ENCODE results near the gene DDX11. TPM values are rescaled to one million over a fixed set of nuclear protein-coding genes. Genes with fewer than 3 reads are reported as not detected.
"Not testable (repeated sequence)": the region's sequence is repeated elsewhere in the genome, so short reads cannot be mapped to it uniquely, and the experiment has no call there.

The DDX11 gene
- total RNA-seq, 2 experiments from 2014 or later, result 143 to 147 TPM

- ATAC-seq; DNase-seq; POLR2A ChIA-PET; CTCF ChIA-PET; H3K4me3 Mint-ChIP-seq; H3K27ac Mint-ChIP-seq; H3K9me3 Mint-ChIP-seq; H3K27me3 Mint-ChIP-seq; intact Hi-C loops (cut with micrococcal nuclease): not testable (repeated sequence)
- Mint-ChIP-seq H3K36me3 (ENCODE audit: low read depth) (peaks cover 37% of the 10 kb centered on the region), H3K4me1 (ENCODE audit: low read depth) (peaks cover 25% of the 10 kb centered on the region)
Measured at GRCh38 chr12:31077998-31078397, 4.3 kb downstream of the DDX11 start.

DNA sequence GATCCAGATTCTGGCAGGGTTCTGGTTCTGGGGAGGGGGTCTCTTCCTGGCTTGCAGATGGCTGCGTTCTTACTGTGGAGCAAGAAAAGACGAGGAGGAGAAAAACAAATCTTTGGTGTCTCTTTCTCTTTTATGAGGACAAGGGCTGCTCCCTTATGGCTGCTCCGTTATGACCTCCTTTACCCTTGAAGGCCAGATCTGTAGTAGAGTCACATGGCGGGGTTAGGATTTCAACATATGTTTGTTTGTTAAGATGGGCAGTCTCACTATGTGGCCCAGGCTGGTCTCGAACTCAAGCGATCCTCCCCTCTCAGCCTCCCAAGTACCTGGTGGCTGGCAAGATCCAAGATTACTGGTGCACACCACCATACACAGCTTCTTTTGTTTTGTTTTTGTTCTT lies 5.8 kb downstream of the DDX11 start:
- H3K27ac Mint-ChIP-seq; H3K27me3 Mint-ChIP-seq; ATAC-seq; CTCF ChIA-PET; intact Hi-C loops (cut with micrococcal nuclease); DNase-seq; H3K4me3 Mint-ChIP-seq; H3K9me3 Mint-ChIP-seq; POLR2A ChIA-PET: not testable (repeated sequence)
- peaks cover 35% of the 10 kb centered on the region for H3K36me3 Mint-ChIP-seq (ENCODE audit: low read depth)
- peaks cover 24% of the 10 kb centered on the region for H3K4me1 Mint-ChIP-seq (ENCODE audit: low read depth)

DNA sequence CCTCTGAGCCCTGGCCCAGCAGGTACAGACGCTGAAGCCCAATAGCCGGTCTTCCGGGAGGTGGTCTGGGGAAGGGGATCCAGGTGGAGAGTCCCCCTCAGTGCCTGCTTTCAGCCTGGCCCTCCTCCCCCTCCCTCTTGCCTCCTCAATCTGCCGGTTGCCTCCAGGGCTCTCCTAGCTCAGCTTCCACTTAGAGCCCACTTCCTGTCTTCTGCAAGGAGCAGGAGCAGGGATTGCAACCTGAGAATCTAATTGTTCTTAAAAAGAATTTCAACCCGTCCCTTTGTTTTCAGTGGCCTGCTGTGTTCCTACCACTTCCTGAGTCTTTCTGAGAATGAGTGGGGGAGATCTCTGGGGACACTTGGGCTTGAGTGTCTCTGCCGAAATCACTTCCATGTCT lies 6.6 kb downstream of the DDX11 start:
- H3K4me3 Mint-ChIP-seq; H3K27me3 Mint-ChIP-seq; CTCF ChIA-PET; POLR2A ChIA-PET; ATAC-seq; DNase-seq; H3K9me3 Mint-ChIP-seq; intact Hi-C loops (cut with micrococcal nuclease): not testable (repeated sequence)
- H3K36me3 Mint-ChIP-seq (ENCODE audit: low read depth), result peaks cover 38% of the 10 kb centered on the region
- H3K27ac Mint-ChIP-seq, result peak overlapping the region; percentile 12
- H3K4me1 Mint-ChIP-seq (ENCODE audit: low read depth), result peaks cover 24% of the 10 kb centered on the region

GRCh38 chr12:31081274-31081673 lies 7.6 kb downstream of the DDX11 start:
- peaks cover 20% of the 10 kb centered on the region for H3K4me1 Mint-ChIP-seq (ENCODE audit: low read depth)
- H3K27me3 Mint-ChIP-seq; H3K27ac Mint-ChIP-seq; H3K9me3 Mint-ChIP-seq; POLR2A ChIA-PET; CTCF ChIA-PET; DNase-seq; ATAC-seq; H3K4me3 Mint-ChIP-seq; intact Hi-C loops (cut with micrococcal nuclease): not testable (repeated sequence)
- H3K36me3 Mint-ChIP-seq (ENCODE audit: low read depth), result peaks cover 34% of the 10 kb centered on the region

DNA sequence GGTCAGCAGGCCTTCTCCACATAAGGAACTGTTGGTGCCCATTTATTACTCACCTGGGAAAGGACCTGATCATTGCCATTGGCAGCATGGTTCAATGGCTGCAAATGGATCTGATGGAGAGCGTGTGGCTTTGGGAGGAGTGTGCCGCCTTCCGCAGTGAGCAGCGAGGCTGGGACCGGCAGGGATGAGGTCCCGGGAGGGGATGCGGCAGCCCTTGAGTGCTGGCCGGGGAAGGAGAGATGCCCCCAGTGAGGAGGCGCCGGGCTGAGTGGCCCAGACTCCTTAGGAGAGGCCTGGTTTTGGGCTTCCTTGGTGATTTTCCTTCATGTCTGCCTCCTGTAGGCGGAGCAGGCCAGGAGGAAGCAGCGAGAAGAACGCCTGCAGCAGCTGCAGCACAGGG lies 10.6 kb downstream of the DDX11 start:
- H3K4me1 Mint-ChIP-seq (ENCODE audit: low read depth), result peaks cover 12% of the 10 kb centered on the region
- H3K27me3 Mint-ChIP-seq; CTCF ChIA-PET; ATAC-seq; H3K9me3 Mint-ChIP-seq; DNase-seq; H3K27ac Mint-ChIP-seq; intact Hi-C loops (cut with micrococcal nuclease); POLR2A ChIA-PET; H3K4me3 Mint-ChIP-seq: not testable (repeated sequence)
- H3K36me3 Mint-ChIP-seq (ENCODE audit: low read depth), result peaks cover 31% of the 10 kb centered on the region

DNA sequence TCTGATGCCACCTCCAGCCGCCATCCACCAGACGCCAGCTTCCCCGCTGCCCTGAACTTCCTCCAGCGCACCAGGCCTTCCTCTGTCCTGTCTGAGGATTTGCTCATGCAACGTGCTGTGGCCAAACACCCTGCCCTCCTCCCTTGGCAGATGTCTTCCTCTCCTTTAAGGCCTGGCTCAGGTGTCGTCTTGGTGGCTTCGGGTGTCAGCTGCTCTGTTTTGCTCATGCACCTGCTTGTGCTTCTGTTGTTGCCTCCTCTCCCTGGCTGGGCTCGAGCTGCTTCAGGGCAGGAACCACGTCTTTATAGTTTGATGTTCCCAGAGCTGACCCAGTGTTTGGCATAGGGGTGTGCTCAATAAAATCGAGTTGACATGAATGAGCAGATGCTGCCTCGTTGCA lies 12.4 kb downstream of the DDX11 start:
- H3K36me3 Mint-ChIP-seq (ENCODE audit: low read depth), result peaks cover 23% of the 10 kb centered on the region
- DNase-seq; H3K9me3 Mint-ChIP-seq; H3K27ac Mint-ChIP-seq; POLR2A ChIA-PET; ATAC-seq; H3K4me1 Mint-ChIP-seq (ENCODE audit: low read depth); H3K27me3 Mint-ChIP-seq; CTCF ChIA-PET; H3K4me3 Mint-ChIP-seq; intact Hi-C loops (cut with micrococcal nuclease): not testable (repeated sequence)

- intact Hi-C loops (cut with micrococcal nuclease); H3K4me3 Mint-ChIP-seq; H3K27ac Mint-ChIP-seq; ATAC-seq; H3K27me3 Mint-ChIP-seq; POLR2A ChIA-PET; H3K9me3 Mint-ChIP-seq; CTCF ChIA-PET; DNase-seq; H3K4me1 Mint-ChIP-seq (ENCODE audit: low read depth): not testable (repeated sequence)
- H3K36me3 Mint-ChIP-seq (ENCODE audit: low read depth), result peaks cover 22% of the 10 kb centered on the region
Measured at GRCh38 chr12:31087486-31087885, 13.8 kb downstream of the DDX11 start.

GRCh38 chr12:31087956-31088355 lies 14.3 kb downstream of the DDX11 start:
- H3K9me3 Mint-ChIP-seq; CTCF ChIA-PET; POLR2A ChIA-PET; H3K27ac Mint-ChIP-seq; H3K27me3 Mint-ChIP-seq; intact Hi-C loops (cut with micrococcal nuclease); ATAC-seq; DNase-seq; H3K4me1 Mint-ChIP-seq (ENCODE audit: low read depth); H3K4me3 Mint-ChIP-seq: not testable (repeated sequence)
- peaks cover 24% of the 10 kb centered on the region for H3K36me3 Mint-ChIP-seq (ENCODE audit: low read depth)

- no peak for ATAC-seq
- no peak for DNase-seq
- Mint-ChIP-seq H3K4me1 (ENCODE audit: low read depth) (no peaks in the 10 kb centered on the region), H3K9me3 (no peaks in the 10 kb centered on the region), H3K27ac (no peak overlapping the region), H3K27me3 (no peaks in the 10 kb centered on the region), H3K36me3 (ENCODE audit: low read depth) (peaks cover 24% of the 10 kb centered on the region), H3K4me3 (no peak overlapping the region)
- POLR2A ChIA-PET, result no interaction called here
- intact Hi-C loops (cut with micrococcal nuclease), result no loop called here
- TF ChIP-seq, protein P1, sequence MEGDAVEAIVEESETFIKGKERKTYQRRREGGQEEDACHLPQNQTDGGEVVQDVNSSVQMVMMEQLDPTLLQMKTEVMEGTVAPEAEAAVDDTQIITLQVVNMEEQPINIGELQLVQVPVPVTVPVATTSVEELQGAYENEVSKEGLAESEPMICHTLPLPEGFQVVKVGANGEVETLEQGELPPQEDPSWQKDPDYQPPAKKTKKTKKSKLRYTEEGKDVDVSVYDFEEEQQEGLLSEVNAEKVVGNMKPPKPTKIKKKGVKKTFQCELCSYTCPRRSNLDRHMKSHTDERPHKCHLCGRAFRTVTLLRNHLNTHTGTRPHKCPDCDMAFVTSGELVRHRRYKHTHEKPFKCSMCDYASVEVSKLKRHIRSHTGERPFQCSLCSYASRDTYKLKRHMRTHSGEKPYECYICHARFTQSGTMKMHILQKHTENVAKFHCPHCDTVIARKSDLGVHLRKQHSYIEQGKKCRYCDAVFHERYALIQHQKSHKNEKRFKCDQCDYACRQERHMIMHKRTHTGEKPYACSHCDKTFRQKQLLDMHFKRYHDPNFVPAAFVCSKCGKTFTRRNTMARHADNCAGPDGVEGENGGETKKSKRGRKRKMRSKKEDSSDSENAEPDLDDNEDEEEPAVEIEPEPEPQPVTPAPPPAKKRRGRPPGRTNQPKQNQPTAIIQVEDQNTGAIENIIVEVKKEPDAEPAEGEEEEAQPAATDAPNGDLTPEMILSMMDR (IDR thresholded peaks at IDR 0.05), result no peak
- CTCF ChIA-PET, result no interaction called here
Measured at GRCh38 chr12:31089072-31089471, 15.4 kb downstream of the DDX11 start.

GRCh38 chr12:31091629-31092028 lies 18.0 kb downstream of the DDX11 start:
- H3K9me3 Mint-ChIP-seq; H3K27me3 Mint-ChIP-seq; intact Hi-C loops (cut with micrococcal nuclease); H3K4me3 Mint-ChIP-seq; POLR2A ChIA-PET; CTCF ChIA-PET; DNase-seq; H3K4me1 Mint-ChIP-seq (ENCODE audit: low read depth); H3K27ac Mint-ChIP-seq; ATAC-seq: not testable (repeated sequence)
- H3K36me3 Mint-ChIP-seq (ENCODE audit: low read depth), result peaks cover 28% of the 10 kb centered on the region

- ATAC-seq; POLR2A ChIA-PET; H3K27me3 Mint-ChIP-seq; H3K4me3 Mint-ChIP-seq; CTCF ChIA-PET; H3K9me3 Mint-ChIP-seq; H3K4me1 Mint-ChIP-seq (ENCODE audit: low read depth); H3K27ac Mint-ChIP-seq; DNase-seq; intact Hi-C loops (cut with micrococcal nuclease): not testable (repeated sequence)
- H3K36me3 Mint-ChIP-seq (ENCODE audit: low read depth), result peaks cover 32% of the 10 kb centered on the region
Measured at GRCh38 chr12:31092718-31093117, 19.1 kb downstream of the DDX11 start.

Data from activated CD8-positive, alpha-beta T cell treated with anti-CD3 and anti-CD28 coated beads for 36 hours (primary cell).